Measurements from ENCODE around the gene EFNB2. TPM values are rescaled to one million over a fixed set of nuclear protein-coding genes. Genes with fewer than 3 reads are reported as not detected.

EFNB2 gene
- total and polyA plus RNA-seq, 9 of the 15 experiments (the other 6 are each of a cell fraction or from before 2014, with no cell fraction given), result 0.01 to 0.29 (median 0.18) TPM

GRCh38 chr13:106562301-106562700, 26.8 kb upstream of the EFNB2 start:
- no peaks in the 10 kb centered on the region for H3K27me3 ChIP-seq (ENCODE audit: control insufficient read depth in 2 of 2, insufficient read depth in 2 of 2, low read length in 2 of 2)
- no peak overlapping the region for H3K4me2 ChIP-seq (ENCODE audit: insufficient read depth, low read length)
- BruUV-seq (replicated peaks), result no TSS peak
- DNase-seq (ENCODE audit: extremely low read depth in 1 of 4, low spot score in 3 of 4), result no peak
- no peak overlapping the region for H2AFZ ChIP-seq (ENCODE audit: low read depth, low read length)
- no peak overlapping the region for H3K4me3 ChIP-seq
- ChIA-PET CTCF (ENCODE audit: low intra/inter-chr PET ratio) (no interaction called here), POLR2A (no interaction called here)
- no peak for ATAC-seq
- peaks cover 32% of the 10 kb centered on the region for H3K36me3 ChIP-seq (ENCODE audit: control insufficient read depth, insufficient read depth, low read length)
- peaks cover 10% of the 10 kb centered on the region for H3K9me1 ChIP-seq (ENCODE audit: control insufficient read depth, insufficient read depth, low read length)
- in situ Hi-C loops (cut with MboI), result no loop called here
- H3K27ac ChIP-seq (ENCODE audit: extremely low read depth, low read depth, low read length), result no peak overlapping the region
- intact Hi-C loops (cut with micrococcal nuclease), result no loop called here
- H3K79me2 ChIP-seq (ENCODE audit: control insufficient read depth, insufficient read depth, low read length), result peaks cover 99% of the 10 kb centered on the region
- 100% methylated on average over 1 of the region's 1 CpG for WGBS (ENCODE audit: insufficient coverage, low coverage, missing lambda C conversion rate)
- H4K20me1 ChIP-seq (replicated peaks; ENCODE audit: control insufficient read depth, insufficient read depth, low read length), result peaks cover 48% of the 10 kb centered on the region
- peaks cover 0 to 24% of the 10 kb centered on the region in 2 experiments; a peak in 3 of 5 replicates for H3K4me1 ChIP-seq (replicated peaks in 1 of 2; ENCODE audit: control insufficient read depth in 2 of 2, insufficient read depth in 2 of 2, low read length in 2 of 2)
- no peak for FAIRE-seq
- no peaks in the 10 kb centered on the region for H3K9me3 ChIP-seq (replicated peaks; ENCODE audit: control insufficient read depth, insufficient read depth, low read depth, low read length)
- H3K9ac ChIP-seq (ENCODE audit: insufficient read depth in 1 of 2, low read depth in 2 of 2, low read length in 2 of 2), result no peak overlapping the region
- TF ChIP-seq ZNF444 (CRISPR knock-in tag; IDR thresholded peaks at IDR 0.05) (no peak), SMARCA5 (IDR thresholded peaks at IDR 0.05) (no peak), KAT2B (IDR thresholded peaks at IDR 0.05; ENCODE audit: low read depth, low read length) (no peak), RAD21 (CRISPR knock-in tag; conservative IDR thresholded peaks at IDR 0.05 in 1 of 2, IDR thresholded peaks at IDR 0.05 in 1 of 2) (no peak), ZBTB49 (CRISPR knock-in tag; IDR thresholded peaks at IDR 0.05; ENCODE audit: borderline replicate concordance) (no peak), EHMT2 (IDR thresholded peaks at IDR 0.05) (no peak), RBM14 (IDR thresholded peaks at IDR 0.05; ENCODE audit: borderline replicate concordance, insufficient read depth, low read depth, low read length) (no peak), ZNF644 (tag; IDR thresholded peaks at IDR 0.05; ENCODE audit: low read depth) (no peak), ZFP30 (CRISPR knock-in tag; IDR thresholded peaks at IDR 0.05; ENCODE audit: borderline replicate concordance) (no peak)

All from K562 (cell line).